ENCODE measurements around the gene MPHOSPH9.

The MPHOSPH9 gene

GRCh38 chr12:123149501-123150274 lies 83.3 kb downstream of the MPHOSPH9 start:
- no peak for DNase-seq

- no peak for DNase-seq
These were observed 83.9 kb downstream of the MPHOSPH9 start for GRCh38 chr12:123149088-123149487.

- DNase-seq: no peak
These were observed 84.3 kb downstream of the MPHOSPH9 start for GRCh38 chr12:123148655-123149054.

GRCh38 chr12:123148223-123148622 lies 84.7 kb downstream of the MPHOSPH9 start:
- DNase-seq: no peak

GRCh38 chr12:123145211-123145610 lies 87.7 kb downstream of the MPHOSPH9 start:
- no peak for DNase-seq

GRCh38 chr12:123143736-123144461 lies 89.0 kb downstream of the MPHOSPH9 start:
- no peak for DNase-seq

GRCh38 chr12:123142921-123143735 lies 89.8 kb downstream of the MPHOSPH9 start:
- no peak for DNase-seq

- DNase-seq: no peak
These were observed 90.5 kb downstream of the MPHOSPH9 start for GRCh38 chr12:123142518-123142840.

GRCh38 chr12:123141615-123142517 lies 91.1 kb downstream of the MPHOSPH9 start:
- no peak for DNase-seq

- no peak for DNase-seq
These were observed 92.0 kb downstream of the MPHOSPH9 start for GRCh38 chr12:123140676-123141614.

- no peak for DNase-seq
These were observed 92.8 kb downstream of the MPHOSPH9 start for GRCh38 chr12:123139926-123140675.

GRCh38 chr12:123135688-123136087 lies 97.3 kb downstream of the MPHOSPH9 start:
- DNase-seq: no peak

GRCh38 chr12:123134826-123135225 lies 98.1 kb downstream of the MPHOSPH9 start:
- DNase-seq: no peak

- no peak for DNase-seq
These were observed 98.7 kb downstream of the MPHOSPH9 start for GRCh38 chr12:123134271-123134671.

GRCh38 chr12:123133701-123134100 lies 99.2 kb downstream of the MPHOSPH9 start:
- no peak for DNase-seq

- DNase-seq: no peak
These were observed 99.9 kb downstream of the MPHOSPH9 start for GRCh38 chr12:123132951-123133619.

GRCh38 chr12:123131879-123132402 lies 101.0 kb downstream of the MPHOSPH9 start:
- DNase-seq: no peak

- DNase-seq: no peak
These were observed 101.6 kb downstream of the MPHOSPH9 start for GRCh38 chr12:123131291-123131832.

- no peak for DNase-seq
These were observed 103.3 kb downstream of the MPHOSPH9 start for GRCh38 chr12:123129621-123130020.

Measured in T-helper 9 cell (primary cell).